Spleen (tissue), 7 donors: ENCODE data around the gene KLHL25.
A peak's percentile ranks its signal among the peaks of the same experiment; 100 is the strongest.

ENCODE experiments used
- POLR2AphosphoS5 ChIP-seq, 3 donors: sonication (generic); formaldehyde crosslinking; IDR thresholded peaks; one replicate each; pipeline ENCODE4 v1.5.1; 2017; ENCODE audit warnings: antibody characterized with exemption in 3 of 3
- TF ChIP-seq, protein P1 (sequence below), 11 experiments: fragments of 200-600 bp in 7 of 11; fragments of 450-650 bp in 4 of 11; sonication (generic) in 4 of 11; IDR thresholded peaks in 8 of 11; conservative IDR thresholded peaks in 3 of 11; 1 replicate in 7 of 11; 2 replicates in 4 of 11; pipeline versions ENCODE4 v1.4.0 to v1.8.0; 2016 to 2021; ENCODE audit warnings: antibody characterized with exemption in 11 of 11, inconsistent platforms in 4 of 11, mild to moderate bottlenecking in 1 of 11
- donor health status: DM: no; HTN: no; CAD: no; lungs with moderate emphysema.
- donor health status: DM: no; HTN: no; CAD: no.
- donor health status: DM: no; HTN: no; CAD: no.

DNA sequence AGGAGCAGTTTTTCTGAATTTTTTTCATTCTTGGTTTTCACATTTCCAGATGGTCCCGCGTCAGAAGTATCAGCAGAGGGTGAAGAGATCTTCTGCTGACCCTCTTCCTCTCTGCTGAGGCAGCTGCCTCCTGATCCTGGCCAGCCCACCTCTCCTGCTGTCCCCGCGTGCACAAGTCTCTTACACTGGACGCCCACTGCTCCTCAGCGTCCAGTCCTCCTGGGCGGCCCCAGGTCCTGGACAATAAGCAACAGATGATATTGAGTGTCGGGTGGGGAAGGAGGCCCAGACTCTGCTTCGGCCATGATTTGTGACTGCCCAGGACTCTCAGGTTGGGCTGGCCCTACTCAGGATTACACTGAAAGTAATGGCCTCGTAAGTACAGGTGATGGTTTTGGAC, 50.1 kb downstream of the KLHL25 start:
- peak in 1 of 3 donors; percentile 55 for TF ChIP-seq POLR2AphosphoS5 (IDR thresholded peaks at IDR 0.05)
- TF ChIP-seq, protein P1, sequence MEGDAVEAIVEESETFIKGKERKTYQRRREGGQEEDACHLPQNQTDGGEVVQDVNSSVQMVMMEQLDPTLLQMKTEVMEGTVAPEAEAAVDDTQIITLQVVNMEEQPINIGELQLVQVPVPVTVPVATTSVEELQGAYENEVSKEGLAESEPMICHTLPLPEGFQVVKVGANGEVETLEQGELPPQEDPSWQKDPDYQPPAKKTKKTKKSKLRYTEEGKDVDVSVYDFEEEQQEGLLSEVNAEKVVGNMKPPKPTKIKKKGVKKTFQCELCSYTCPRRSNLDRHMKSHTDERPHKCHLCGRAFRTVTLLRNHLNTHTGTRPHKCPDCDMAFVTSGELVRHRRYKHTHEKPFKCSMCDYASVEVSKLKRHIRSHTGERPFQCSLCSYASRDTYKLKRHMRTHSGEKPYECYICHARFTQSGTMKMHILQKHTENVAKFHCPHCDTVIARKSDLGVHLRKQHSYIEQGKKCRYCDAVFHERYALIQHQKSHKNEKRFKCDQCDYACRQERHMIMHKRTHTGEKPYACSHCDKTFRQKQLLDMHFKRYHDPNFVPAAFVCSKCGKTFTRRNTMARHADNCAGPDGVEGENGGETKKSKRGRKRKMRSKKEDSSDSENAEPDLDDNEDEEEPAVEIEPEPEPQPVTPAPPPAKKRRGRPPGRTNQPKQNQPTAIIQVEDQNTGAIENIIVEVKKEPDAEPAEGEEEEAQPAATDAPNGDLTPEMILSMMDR (IDR thresholded peaks at IDR 0.05 in 8 of 11, conservative IDR thresholded peaks at IDR 0.05 in 3 of 11), result no peak
